ENCODE measurements around the gene PRKCA. TPM values are rescaled to one million over a fixed set of nuclear protein-coding genes. Genes with fewer than 3 reads are reported as not detected.

The PRKCA gene
- total and polyA plus RNA-seq, 10 of the 15 experiments (the other 5 are each of a cell fraction or from before 2014, with no cell fraction given) = 0.11 to 14.6 (median 0.72) TPM

DNA sequence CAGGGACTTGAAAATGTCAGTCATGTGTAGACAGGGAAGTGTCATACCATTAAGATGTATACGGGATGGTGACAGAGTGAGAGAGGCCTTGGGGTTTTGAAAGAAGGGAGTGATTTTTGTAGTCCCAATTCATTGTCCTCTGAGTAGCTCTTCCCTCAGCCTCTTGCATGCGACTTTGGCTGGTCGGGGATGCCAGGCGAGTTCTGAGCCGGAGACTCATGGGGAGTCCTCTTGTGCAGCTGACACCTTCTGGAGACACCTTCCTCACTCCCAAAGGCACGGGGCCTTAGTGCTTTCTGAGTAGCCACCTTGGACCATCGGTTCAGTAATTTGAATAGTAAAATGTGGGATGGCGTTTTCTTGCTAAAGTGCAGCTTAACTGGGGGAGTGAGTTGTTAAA, 144.7 kb downstream of the PRKCA start:
- no peak for DNase-seq (ENCODE audit: low read depth, low spot score)
- H3K79me2 ChIP-seq (ENCODE audit: control insufficient read depth, insufficient read depth, low read length) = no peaks in the 10 kb centered on the region
- CTCF ChIA-PET = interaction anchor here (1.7 kb wide), 1 partner anchor 13 kb away, joined by 7 read pairs; no protein-coding TSS in a partner anchor
- H3K9me3 ChIP-seq (replicated peaks; ENCODE audit: control insufficient read depth, insufficient read depth, low read length) = no peaks in the 10 kb centered on the region; the same call in 2 of the 3 replicates
- POLR2A ChIA-PET = no interaction called here
- no TSS peak for BruUV-seq (replicated peaks)
- in situ Hi-C loops (cut with MboI) = no loop called here
- no peaks in the 10 kb centered on the region for H3K36me3 ChIP-seq (ENCODE audit: control insufficient read depth in 2 of 2, insufficient read depth in 2 of 2, low read length in 1 of 2)
- TF ChIP-seq CBX5 (IDR thresholded peaks at IDR 0.05; ENCODE audit: low read depth) (no peak), KAT2A (conservative IDR thresholded peaks at IDR 0.05; ENCODE audit: control insufficient read depth, low read depth, low read length) (no peak)
- no peaks in the 10 kb centered on the region for H4K20me1 ChIP-seq (ENCODE audit: control insufficient read depth, insufficient read depth)
- H3K4me1 ChIP-seq (ENCODE audit: control insufficient read depth, insufficient read depth, low read length) = peaks cover 7% of the 10 kb centered on the region
- H3K4me3 ChIP-seq = no peak overlapping the region
- no peak overlapping the region for H3K27ac ChIP-seq (ENCODE audit: control insufficient read depth, insufficient read depth)
- no peak overlapping the region for H3K4me2 ChIP-seq (ENCODE audit: control insufficient read depth, insufficient read depth)
- no peak for ATAC-seq
- no peak for FAIRE-seq
- SMC1A ChIA-PET (ENCODE audit: uncharacterized antibody, unreplicated experiment) = no interaction called here
- no peak overlapping the region for H2AFZ ChIP-seq (ENCODE audit: control insufficient read depth, low read depth, low read length)
- RAD21 ChIA-PET (ENCODE audit: unreplicated experiment) = no interaction called here
- intact Hi-C loops (cut with micrococcal nuclease; ENCODE audit: unreplicated experiment) = no loop called here
- WGBS (ENCODE audit: insufficient coverage, insufficient replicate concordance, low lambda C conversion rate, missing lambda C conversion rate) = 20% methylated on average over 8 of the region's 8 CpGs
- no peak overlapping the region for H3K9ac ChIP-seq (ENCODE audit: control insufficient read depth, insufficient read depth, low read length)
- no peaks in the 10 kb centered on the region for H3K27me3 ChIP-seq (replicated peaks in 1 of 2; ENCODE audit: control insufficient read depth in 2 of 2, insufficient read depth in 2 of 2, low read length in 1 of 2)

DNA sequence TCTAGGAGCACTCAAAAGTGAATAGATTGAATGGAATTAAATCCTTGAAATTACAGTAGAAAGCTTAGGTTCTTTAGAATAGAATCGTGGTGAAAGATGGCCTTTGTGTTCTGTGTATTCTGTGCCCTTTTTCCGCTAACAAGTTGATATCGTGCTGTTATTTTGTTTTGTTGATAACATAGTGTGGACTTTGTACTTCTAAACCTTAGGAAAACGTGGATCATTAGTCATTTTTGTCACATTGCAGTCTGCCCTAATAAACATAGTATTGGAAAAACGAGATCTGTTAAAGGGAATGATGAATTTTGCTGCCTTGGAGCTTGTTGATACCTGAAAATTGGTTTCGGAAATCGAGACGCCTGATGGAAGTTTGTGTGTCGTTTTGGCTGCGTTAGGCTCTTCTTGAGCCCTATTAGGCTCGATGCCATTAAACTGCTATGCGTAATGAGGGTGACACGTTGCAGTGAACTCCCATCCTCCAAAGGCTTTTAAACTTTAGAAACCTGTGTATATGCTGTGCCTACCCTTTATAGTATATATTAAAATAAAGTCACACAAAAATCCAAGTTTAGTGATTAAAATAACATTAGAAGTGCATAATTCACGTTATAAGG, 145.7 kb downstream of the PRKCA start:
- FAIRE-seq (no peak), ATAC-seq (no peak), DNase-seq (ENCODE audit: low read depth, low spot score) (no peak)
- no peaks in the 10 kb centered on the region for H4K20me1 ChIP-seq (ENCODE audit: control insufficient read depth, insufficient read depth)
- H2AFZ ChIP-seq (ENCODE audit: control insufficient read depth, low read depth, low read length) = no peak overlapping the region
- no peak overlapping the region for H3K27ac ChIP-seq (ENCODE audit: control insufficient read depth, insufficient read depth)
- H3K9me3 ChIP-seq (replicated peaks; ENCODE audit: control insufficient read depth, insufficient read depth, low read length) = no peaks in the 10 kb centered on the region; the same call in 2 of the 3 replicates
- BruUV-seq (replicated peaks) = no TSS peak
- TF ChIP-seq ZSCAN29 (IDR thresholded peaks at IDR 0.05) (no peak), SMAD1 (IDR thresholded peaks at IDR 0.05; ENCODE audit: low read depth, partially characterized antibody) (no peak), SP1 (IDR thresholded peaks at IDR 0.05; ENCODE audit: low read depth, low read length) (no peak), RB1 (IDR thresholded peaks at IDR 0.05; ENCODE audit: borderline replicate concordance) (no peak), WRNIP1 (IDR thresholded peaks at IDR 0.05; ENCODE audit: borderline replicate concordance, low read depth, low read length) (no peak), POLR2A (IDR thresholded peaks at IDR 0.05; ENCODE audit: low read depth, low read length) (no peak), SMAD5 (IDR thresholded peaks at IDR 0.05; ENCODE audit: low read depth) (no peak), POLR2AphosphoS5 (IDR thresholded peaks at IDR 0.05; ENCODE audit: low read length) (no peak), HDGF (IDR thresholded peaks at IDR 0.05) (no peak), RUNX3 (IDR thresholded peaks at IDR 0.05; ENCODE audit: low read length) (no peak), TCF7 (IDR thresholded peaks at IDR 0.05; ENCODE audit: borderline replicate concordance) (no peak), HCFC1 (IDR thresholded peaks at IDR 0.05; ENCODE audit: low read length) (no peak)
- TF ChIP-seq, protein P1, sequence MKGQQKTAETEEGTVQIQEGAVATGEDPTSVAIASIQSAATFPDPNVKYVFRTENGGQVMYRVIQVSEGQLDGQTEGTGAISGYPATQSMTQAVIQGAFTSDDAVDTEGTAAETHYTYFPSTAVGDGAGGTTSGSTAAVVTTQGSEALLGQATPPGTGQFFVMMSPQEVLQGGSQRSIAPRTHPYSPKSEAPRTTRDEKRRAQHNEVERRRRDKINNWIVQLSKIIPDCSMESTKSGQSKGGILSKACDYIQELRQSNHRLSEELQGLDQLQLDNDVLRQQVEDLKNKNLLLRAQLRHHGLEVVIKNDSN (IDR thresholded peaks at IDR 0.05; ENCODE audit: borderline replicate concordance, extremely low read length, insufficient read depth, low read depth, low read length) = no peak
- ChIA-PET SMC1A (ENCODE audit: uncharacterized antibody, unreplicated experiment) (interaction anchor here (1.2 kb wide), 1 partner anchor 26 kb away, joined by 3 read pairs; no protein-coding TSS in a partner anchor), RAD21 (ENCODE audit: unreplicated experiment) (interaction anchor here (1.0 kb wide), 1 partner anchor 118 kb away, joined by 3 read pairs; no protein-coding TSS in a partner anchor), POLR2A (interaction anchor here (1.2 kb wide), 1 partner anchor 10 kb away, joined by 3 read pairs; no protein-coding TSS in a partner anchor), CTCF (interaction anchor here (1.7 kb wide), 1 partner anchor 14 kb away, joined by 7 read pairs; no protein-coding TSS in a partner anchor)
- in situ Hi-C loops (cut with MboI) = no loop called here
- H3K4me3 ChIP-seq = no peak overlapping the region
- H3K36me3 ChIP-seq (ENCODE audit: control insufficient read depth in 2 of 2, insufficient read depth in 2 of 2, low read length in 1 of 2) = no peaks in the 10 kb centered on the region
- intact Hi-C loops (cut with micrococcal nuclease; ENCODE audit: unreplicated experiment) = no loop called here
- no peaks in the 10 kb centered on the region for H3K27me3 ChIP-seq (replicated peaks in 1 of 2; ENCODE audit: control insufficient read depth in 2 of 2, insufficient read depth in 2 of 2, low read length in 1 of 2)
- H3K79me2 ChIP-seq (ENCODE audit: control insufficient read depth, insufficient read depth, low read length) = no peaks in the 10 kb centered on the region
- no peak overlapping the region for H3K4me2 ChIP-seq (ENCODE audit: control insufficient read depth, insufficient read depth)
- 15% methylated on average over 14 of the region's 14 CpGs for WGBS (ENCODE audit: insufficient coverage, insufficient replicate concordance, low lambda C conversion rate, missing lambda C conversion rate)
- no peak overlapping the region for H3K9ac ChIP-seq (ENCODE audit: control insufficient read depth, insufficient read depth, low read length)
- no peaks in the 10 kb centered on the region for H3K4me1 ChIP-seq (ENCODE audit: control insufficient read depth, insufficient read depth, low read length)

Measured in GM12878 (cell line).